T47D (cell line): Measurements from ENCODE around the gene PDE6H.
A peak's percentile ranks its signal among the peaks of the same experiment; 100 is the strongest.

Source experiments
- DNase-seq, 2 experiments: peaks; one replicate each; pipeline versions ENCODE4 v3.0.0 to v3.0.0-alpha.2; 2011 to 2012; ENCODE audit warnings: low read depth in 1 of 2, low spot score in 1 of 2
- JUND ChIP-seq: IDR thresholded peaks from 2 replicates; pipeline ENCODE4 v1.6.1; 2012; ENCODE audit warnings: low read depth
- in situ Hi-C: cut with HindIII; loops from 2 replicates; pipeline ENCODE4 v1.10.0; 2016; ENCODE audit warnings: low sequenced_read_pairs, low pct_unique_long_range_greater_than_20kb

The PDE6H gene

DNA sequence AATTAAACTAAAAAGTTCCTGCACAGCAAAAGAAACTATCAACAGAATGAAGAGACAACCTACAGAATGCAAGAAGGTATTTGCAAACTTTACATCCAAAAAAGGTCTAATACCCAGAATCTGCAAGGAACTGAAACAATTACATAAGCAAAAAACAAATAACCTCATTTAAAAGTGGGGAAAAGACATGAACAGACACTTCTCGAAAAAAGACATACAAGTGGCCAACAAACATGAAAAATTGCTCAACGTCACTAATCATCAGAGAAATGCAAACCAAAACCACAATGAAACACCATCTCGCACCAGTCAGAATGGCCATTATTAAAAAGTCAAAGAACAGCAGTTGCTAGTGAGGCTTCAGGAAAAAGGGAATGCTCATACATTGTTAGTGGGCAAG, 15.2 kb downstream of the PDE6H start:
- DNase-seq: no peak
- in situ Hi-C loops: no loop called here
- TF ChIP-seq JUND: no peak

DNA sequence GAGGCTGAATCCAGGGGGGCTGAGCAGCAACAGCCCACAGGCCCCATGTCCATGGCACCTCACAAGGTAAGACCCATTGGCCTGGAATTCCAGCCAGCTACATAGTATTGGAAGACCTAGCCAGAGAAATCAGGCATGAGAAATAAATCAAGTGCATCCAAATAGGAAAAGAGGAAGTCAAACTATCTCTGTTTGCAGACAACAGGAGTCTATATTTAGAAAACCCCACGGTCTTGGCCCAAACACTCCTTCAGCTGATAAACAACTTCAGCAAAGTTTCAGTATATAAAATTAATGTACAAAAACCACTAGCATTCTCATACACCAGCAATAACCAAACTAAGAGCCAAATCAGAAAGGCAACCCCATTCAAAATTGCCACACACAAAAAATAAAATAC, 16.9 kb downstream of the PDE6H start:
- in situ Hi-C loops: no loop called here
- DNase-seq: no peak

DNA sequence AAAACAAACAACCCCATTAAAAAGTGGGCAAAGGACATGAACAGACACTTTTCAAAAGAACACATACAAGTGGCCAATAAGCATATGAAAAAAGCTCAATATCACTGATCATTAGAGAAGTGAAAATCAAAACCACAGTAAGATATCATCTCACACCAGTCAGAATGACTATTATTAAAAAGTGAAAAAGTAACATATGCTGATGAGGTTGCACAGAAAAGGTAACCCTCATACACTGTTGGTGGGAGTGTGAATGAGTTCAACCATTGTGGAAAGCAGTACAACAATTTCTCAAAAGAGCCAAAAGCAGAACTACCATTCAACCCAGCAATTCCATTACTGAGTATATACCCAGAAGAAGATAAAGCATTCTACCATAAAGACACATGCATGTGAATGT, 18.2 kb downstream of the PDE6H start:
- in situ Hi-C loops: no loop called here
- TF ChIP-seq JUND: no peak
- DNase-seq: no peak

More for the DNA sequence above, 16.9 kb downstream of the PDE6H start:
- no peak for TF ChIP-seq JUND

DNA sequence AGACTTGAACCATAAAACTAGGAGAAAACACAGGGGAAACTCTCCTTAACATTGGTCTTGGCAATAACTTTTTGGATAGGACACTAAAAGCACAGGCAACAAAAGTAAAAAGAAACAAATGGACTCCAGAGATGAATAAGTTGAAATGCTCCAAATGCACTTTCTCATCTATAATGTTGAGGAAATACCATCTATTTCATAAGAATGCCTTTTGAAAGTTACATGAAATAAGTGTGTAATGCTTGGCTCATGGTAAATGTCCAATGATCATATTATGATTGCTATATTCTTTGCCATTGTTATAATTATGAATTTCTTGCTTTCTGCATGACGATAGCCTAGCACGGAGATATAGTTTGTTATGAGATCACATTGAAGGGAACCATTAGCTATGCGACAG, 19.8 kb downstream of the PDE6H start:
- in situ Hi-C loops: no loop called here
- DNase-seq: no peak
- TF ChIP-seq JUND: no peak

DNA sequence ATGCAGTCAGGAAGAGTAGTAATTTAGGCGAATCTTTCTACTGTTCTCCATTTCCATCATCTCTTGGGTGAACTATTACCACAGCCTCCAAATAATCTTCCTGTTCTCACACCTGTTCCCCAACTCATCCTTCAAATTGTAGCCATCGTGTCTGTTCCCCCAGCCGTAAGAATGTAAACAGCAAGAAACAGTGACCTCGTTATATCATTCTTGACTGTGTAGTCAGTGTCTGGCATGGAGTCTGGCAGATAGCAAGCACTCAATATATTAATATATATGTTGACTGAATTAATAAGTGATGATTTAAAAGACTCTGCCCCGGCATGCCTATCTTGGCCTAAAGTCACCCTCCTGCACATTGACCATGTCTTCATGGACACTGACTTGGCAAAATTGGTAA, 20.3 kb downstream of the PDE6H start:
- TF ChIP-seq JUND: no peak
- in situ Hi-C loops: no loop called here
- DNase-seq: no peak

DNA sequence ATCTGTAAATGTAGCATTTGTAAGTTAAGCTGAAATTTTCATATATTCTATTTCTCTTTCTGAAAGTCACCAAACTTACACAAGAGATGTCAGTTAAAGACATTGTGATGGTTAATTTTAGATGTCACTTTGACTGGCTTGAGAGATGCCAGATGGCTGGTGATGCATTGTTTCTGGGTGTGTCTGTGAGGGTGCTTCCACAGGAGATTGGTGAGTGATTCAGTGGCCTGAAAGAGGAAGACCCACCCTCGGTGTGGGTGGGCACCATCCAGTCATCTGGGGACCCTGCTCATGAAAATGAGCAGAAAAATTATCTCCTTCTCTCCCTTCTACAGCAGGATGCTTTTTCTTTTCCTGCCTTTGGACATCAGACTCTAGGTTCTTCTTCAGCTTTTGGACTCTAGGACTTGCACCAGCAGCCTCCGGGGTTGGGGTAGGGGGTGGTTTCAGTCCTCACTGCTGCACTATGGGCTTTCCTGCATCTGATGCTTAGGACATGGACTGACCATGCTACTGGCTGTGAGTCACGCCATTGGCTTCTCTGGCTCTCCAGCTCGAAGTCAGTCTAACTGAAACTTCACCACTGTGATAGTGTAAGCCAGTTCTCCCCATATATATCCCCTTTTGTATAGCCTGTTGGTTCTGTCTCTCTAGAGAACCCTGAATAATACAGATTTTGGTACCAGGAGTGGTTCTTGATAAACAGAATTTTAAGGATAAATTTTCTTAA, 20.9 kb downstream of the PDE6H start:
- in situ Hi-C loops: no loop called here
- TF ChIP-seq JUND: no peak
- no peak for DNase-seq

DNA sequence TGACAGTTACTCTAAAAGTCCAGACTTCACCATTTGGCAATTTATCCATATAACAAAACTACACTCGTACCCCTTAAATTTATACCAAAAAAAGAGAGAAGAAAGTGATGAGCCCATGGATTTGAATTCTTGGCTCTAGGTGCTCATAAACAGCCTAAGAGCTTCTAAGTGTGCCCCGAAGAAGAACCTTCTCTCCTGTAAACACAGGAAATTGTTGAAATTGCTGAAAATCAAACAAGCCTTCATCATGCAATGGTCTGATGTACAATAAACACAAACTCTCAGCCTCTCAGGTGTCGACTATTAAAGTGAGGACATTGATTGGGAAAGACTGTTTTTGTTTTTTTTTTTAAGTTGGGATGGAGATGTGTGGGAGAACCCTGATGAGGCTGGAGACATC, 21.8 kb downstream of the PDE6H start:
- in situ Hi-C loops: no loop called here
- no peak for TF ChIP-seq JUND
- no peak for DNase-seq

DNA sequence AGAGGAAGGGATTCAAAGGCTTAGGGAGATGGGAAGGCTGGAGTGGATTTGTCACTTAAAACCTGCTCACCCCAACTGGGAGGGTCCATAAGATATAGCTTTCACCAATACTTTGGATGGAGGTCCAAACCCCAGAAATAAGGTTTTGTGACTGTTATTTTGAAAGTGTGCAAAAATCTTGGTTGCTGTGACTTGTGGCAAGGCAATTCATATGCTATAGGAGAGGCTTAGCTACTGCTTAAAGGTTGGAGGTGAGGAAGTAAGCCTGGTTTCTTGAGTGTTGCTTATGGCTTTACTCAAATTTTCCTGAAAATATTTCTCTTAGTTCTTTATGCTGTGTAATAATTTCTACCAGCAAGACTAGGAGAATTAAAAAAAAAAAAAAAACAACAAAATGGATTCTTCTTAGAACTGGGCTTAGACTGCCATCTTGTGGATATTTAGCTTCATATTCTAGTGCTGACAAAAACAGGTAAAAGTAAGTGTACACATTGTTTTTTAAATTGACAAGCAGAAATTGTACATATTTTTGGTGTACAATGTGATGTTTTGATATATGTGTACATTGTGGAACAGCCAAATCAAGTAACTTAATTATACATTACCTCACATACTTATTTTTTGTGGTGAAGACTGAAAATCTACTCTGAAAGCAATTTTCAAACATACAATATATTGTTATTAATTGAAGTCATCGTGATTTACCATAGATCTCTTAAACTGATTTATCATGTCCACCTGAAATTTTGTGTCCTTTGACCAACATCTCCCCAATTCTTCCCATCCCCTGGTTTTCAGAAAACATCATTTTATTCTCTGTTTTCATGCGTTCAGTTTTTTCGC, 23.0 kb downstream of the PDE6H start:
- peak in 1 of 2 experiments; percentile 65 for DNase-seq
- no peak for TF ChIP-seq JUND
- in situ Hi-C loops: no loop called here

DNA sequence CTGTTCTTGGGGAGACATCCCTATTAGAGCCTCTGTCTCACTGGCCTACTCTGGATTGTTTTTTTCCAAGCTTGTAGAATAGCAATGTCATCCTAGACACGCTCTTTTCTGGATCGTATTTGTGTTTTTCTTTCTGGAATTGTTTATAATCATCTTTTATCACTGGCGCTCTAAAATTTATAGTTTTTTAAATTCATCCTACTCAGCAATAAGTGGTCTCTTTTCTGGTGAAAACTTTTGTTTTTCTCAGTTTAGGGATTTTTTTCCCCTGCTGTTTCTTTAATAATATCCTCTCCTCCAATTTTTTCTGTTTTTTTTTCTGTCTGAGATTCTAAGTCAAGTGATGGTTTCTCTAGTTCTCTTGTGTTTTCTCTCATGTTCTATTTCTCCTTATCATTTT, 25.2 kb downstream of the PDE6H start:
- no peak for DNase-seq
- in situ Hi-C loops: no loop called here
- no peak for TF ChIP-seq JUND

DNA sequence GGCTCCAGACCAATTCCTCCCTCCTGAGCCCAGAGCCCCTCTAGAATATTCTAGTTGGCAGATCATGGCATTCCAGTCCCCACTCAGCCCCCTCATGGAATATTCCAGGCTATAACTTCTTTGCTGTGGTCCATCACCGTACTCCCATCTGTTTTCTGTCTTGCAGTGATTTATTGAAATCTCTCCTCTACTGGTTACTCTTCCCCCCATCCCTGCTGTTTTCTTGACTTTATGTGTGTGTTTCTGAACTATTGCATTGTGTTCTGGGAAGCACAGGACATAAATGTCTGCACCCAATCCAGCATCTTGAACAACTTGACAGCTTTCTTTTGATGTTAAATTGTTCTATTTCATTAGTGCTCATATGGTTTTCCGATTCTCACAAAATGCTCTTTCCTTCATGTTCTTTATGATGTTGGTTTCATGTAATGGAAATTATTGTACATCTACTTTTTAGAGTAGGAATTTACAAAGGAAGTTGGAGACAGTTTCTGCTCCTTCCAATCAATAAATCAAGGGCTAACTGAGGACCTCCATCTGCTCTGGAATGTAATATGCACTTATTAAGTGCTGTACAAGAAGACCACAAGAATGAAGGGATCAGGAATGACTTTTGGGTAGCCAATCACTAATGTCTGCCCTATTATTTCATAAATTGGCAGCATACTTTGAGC, 26.3 kb downstream of the PDE6H start:
- no peak for DNase-seq
- TF ChIP-seq JUND: no peak
- in situ Hi-C loops: no loop called here

DNA sequence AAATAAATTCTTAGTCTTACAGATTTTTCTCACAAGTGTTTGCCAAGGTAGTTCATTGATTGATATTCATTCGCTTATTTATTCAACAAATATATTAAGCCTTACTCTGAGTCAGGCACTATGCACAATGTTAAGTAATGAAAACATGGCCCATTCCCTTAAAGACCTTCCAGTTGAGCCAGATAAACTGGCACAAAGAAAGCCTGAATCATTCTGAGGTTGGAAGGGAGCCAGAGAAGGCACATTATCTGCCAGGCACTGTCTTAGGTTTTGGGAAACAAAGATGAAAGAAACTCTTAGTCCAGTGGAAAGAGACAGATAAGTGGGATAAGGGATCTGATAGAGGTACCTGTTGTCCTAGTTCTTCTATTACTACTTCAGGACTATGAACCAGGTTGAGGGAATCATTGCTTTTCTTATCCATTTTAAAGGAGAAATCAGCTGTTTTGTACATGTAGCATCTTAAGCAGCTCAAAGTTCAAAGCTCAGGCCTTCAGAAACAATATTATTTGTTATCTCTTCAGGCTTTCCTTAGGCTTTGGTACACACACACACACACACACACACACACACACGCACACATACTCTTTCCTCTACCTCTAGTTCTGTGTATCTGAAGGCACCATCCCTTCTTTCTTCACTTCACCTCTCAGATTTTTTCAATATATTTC, 27.0 kb downstream of the PDE6H start:
- in situ Hi-C loops: no loop called here
- peak in 1 of 2 experiments; percentile 15 for DNase-seq
- no peak for TF ChIP-seq JUND

DNA sequence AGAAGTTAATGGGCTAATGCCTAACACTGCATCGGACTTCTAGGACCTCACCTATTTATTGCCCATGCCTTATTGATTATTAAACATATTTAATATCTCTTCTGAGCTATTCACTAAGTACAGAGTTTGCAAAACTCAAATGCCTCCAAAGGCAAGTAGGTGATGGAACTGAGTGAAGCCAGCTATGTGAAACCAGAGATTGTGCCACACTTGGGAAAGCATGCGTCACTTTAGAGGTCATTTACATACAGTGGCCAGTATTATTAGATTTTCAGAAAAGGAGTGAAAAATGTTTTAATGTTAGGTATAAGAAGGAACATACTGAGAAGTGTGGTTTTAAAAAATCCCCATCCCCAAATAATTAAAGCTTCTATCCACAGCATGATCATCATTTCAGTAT, 27.7 kb downstream of the PDE6H start:
- no peak for TF ChIP-seq JUND
- no peak for DNase-seq
- in situ Hi-C loops: no loop called here
